Breast epithelium (tissue), 3 donors: ENCODE results near the gene LGALS7B.

ENCODE experiments used
- POLR2A ChIP-seq: fragments of 450-650 bp; IDR thresholded peaks from one replicate; pipeline ENCODE4 v1.6.1; 2016; ENCODE audit warnings: antibody characterized with exemption, mild to moderate bottlenecking, moderate library complexity
- POLR2AphosphoS5 ChIP-seq, 3 donors: sonication (generic); formaldehyde crosslinking; IDR thresholded peaks; one replicate each; pipeline ENCODE4 v1.6.1; 2017; ENCODE audit warnings: antibody characterized with exemption in 3 of 3
- TF ChIP-seq, protein P1 (sequence below), 3 donors: fragments of 450-650 bp; IDR thresholded peaks; one replicate each; pipeline ENCODE4 v1.5.1; 2016 to 2017; ENCODE audit warnings: antibody characterized with exemption in 3 of 3, mild to moderate bottlenecking in 3 of 3, moderate library complexity in 3 of 3

DNA sequence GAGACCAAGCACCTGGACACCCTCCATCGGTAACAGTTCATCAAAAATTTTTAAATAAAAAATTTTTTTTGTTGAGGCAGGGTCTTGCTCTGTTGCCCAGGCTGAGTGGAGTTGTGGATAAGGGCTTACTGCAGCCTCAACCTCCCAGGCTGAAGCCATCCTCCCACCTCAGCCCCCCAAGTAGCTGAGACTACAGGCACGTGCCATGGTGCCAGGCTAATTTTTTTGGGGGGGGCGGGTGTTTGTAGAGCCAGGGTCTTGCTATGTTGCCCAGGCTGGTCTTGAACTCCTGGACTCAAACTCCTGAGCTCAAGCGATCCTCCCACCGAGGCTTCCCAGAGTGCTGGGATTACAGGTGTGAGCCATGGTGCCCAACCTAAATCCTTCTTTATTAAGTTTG, 4.7 kb downstream of the LGALS7B start:
- TF ChIP-seq, protein P1, sequence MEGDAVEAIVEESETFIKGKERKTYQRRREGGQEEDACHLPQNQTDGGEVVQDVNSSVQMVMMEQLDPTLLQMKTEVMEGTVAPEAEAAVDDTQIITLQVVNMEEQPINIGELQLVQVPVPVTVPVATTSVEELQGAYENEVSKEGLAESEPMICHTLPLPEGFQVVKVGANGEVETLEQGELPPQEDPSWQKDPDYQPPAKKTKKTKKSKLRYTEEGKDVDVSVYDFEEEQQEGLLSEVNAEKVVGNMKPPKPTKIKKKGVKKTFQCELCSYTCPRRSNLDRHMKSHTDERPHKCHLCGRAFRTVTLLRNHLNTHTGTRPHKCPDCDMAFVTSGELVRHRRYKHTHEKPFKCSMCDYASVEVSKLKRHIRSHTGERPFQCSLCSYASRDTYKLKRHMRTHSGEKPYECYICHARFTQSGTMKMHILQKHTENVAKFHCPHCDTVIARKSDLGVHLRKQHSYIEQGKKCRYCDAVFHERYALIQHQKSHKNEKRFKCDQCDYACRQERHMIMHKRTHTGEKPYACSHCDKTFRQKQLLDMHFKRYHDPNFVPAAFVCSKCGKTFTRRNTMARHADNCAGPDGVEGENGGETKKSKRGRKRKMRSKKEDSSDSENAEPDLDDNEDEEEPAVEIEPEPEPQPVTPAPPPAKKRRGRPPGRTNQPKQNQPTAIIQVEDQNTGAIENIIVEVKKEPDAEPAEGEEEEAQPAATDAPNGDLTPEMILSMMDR (IDR thresholded peaks at IDR 0.05), result no peak
- no peak for TF ChIP-seq POLR2A
- no peak for TF ChIP-seq POLR2AphosphoS5 (IDR thresholded peaks at IDR 0.05)
